Measurements from ENCODE around the gene DEFB132.

DEFB132 gene

GRCh38 chr20:266596-267562 lies 9.4 kb downstream of the DEFB132 start:
- peak; percentile 84 to 89 (median 86) for DNase-seq

DNA sequence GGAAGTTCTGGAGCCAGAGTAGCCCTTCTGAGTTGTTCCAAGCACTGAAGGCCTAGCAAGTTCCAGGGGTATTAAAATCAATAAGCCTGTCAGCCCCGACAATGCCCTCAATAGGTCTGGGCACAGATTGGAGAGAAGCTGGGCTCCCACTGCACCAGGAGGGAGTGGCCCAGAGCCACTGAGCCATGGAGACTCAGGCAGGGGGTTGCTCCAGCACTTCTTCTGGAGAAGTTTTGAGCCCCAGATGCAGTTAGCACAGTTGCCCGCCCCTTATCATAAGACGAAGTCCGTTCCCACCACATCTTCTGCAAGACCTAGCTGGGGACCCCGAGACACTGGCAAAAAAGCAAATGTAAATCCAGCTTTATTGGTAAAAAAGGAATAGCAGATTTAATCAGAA lies 13.0 kb downstream of the DEFB132 start:
- DNase-seq = no peak

DNA sequence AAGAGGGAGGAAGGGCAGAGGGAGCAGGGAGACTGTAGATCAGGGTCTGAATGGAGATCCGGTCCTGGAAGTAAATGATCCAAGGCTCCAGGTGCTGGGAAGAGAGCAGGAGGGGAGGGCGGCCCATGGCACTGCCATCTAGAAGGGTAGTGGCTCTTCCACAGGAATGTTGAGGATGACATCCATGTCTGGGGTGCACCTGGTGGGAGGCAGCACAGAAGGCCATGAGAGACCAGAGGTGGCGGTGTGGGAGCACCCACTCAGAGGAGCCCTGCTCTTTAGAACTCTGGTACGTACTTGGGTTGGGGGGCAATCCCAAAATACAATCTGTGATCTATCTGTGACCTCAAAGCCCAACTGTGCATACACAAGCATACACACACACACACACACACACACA lies 13.5 kb downstream of the DEFB132 start:
- DNase-seq = no peak

GRCh38 chr20:271528-271927 lies 14.0 kb downstream of the DEFB132 start:
- no peak for DNase-seq

DNA sequence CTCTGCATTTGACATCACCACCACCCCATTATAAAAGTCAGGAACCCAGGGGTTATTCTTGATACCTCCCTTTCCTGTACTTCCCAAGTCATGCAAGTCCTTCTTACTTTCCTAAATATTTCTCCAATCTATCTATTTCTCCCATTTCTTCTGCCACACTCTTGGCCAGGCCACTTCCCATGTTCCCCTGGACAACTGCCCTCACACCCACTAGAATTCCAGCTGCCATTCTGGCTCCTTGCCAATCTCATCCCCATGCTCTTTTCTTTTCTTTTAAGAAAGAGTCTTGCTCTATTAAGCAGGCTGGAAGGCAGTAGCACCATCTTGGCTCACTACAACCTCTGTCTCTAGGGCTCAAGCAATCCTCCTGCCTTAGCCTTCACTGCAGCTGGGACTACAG lies 15.2 kb downstream of the DEFB132 start:
- no peak for DNase-seq

DNA sequence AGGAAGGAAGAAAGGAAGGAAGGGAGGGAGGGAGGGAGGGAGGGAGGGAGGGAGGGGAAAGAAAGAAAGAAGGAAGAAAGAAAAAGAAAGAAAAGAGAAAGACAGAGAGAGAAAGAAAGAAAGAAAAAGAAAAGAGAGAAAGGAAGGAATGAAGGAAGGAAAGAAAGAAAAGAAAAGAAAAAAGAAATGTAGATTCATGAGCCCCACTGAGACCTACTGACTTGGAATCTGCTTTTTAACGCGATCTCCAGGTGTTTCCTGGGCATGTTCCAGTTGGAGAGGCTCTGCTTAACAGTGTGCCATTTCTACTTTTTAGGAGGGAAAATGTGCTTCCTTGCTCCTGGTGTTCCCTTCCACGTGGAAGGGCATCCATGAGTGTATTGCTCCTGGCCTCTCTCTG lies 16.4 kb downstream of the DEFB132 start:
- DNase-seq = no peak

GRCh38 chr20:275791-276190 lies 18.3 kb downstream of the DEFB132 start:
- DNase-seq = no peak

DNA sequence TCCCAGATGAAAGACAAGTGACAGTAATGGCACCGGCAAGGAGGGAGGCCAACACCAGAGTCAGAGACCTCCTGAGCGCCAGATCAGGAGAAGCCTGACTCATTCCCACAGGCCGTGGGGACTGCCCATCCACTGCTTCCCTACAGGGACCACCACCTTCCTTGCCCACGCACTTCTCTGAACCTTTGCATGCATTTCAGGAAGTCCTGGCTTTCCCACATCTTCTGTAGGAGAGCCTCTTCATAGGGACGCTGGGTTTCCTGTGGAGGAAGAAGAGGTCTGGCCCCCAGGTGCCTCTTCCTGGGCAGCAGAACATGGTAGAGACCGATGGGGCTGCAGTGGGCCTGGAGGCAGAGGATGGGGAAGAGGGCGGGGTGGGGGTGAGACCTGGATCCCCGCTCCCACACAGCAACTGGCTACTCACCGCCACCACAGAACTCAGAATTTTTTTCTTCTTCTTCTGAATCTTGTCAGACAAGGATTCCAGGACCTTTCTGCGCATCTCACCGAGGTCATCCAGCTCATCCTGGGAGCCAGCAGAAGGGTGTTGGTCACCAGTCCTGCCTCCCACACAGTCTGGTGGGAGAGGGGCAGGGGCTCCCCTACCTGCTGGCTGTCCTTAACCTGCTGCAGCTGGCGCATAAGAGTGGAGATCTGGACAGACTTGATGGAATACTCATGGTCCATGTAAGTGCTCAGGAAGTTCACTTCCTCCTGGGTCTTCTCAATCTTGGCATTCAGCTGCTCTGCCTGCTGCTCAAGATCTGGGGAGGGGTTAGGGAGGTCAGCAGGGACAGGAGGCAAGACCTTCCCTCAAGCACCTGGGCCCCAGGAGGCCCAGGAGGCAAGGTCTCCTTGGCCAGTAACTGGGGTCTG lies 19.3 kb downstream of the DEFB132 start:
- no peak for DNase-seq

- DNase-seq = no peak
Measured at GRCh38 chr20:277496-277781, 19.9 kb downstream of the DEFB132 start.

DNA sequence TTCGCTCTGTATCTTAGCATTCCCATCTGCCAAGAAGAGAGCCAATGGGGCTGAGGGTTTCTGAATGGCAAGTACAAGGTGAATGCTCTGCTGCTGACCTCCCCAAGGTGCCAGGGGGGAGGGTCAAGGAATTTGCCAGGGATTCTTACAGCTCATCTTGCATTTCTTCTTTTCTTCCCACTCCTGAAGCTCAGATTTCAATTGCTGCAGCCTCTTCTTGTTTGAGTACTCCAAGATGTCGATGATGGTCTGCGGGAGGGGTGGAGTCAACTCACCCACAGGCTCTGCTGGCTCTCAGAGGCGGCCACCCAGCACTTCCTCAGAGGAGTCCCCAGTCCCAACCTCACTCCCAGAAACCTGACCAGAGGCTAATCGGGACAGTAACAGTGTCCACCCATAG lies 20.7 kb downstream of the DEFB132 start:
- no peak for DNase-seq

- no peak for DNase-seq
Measured at GRCh38 chr20:278607-279571, 21.4 kb downstream of the DEFB132 start.

DNA sequence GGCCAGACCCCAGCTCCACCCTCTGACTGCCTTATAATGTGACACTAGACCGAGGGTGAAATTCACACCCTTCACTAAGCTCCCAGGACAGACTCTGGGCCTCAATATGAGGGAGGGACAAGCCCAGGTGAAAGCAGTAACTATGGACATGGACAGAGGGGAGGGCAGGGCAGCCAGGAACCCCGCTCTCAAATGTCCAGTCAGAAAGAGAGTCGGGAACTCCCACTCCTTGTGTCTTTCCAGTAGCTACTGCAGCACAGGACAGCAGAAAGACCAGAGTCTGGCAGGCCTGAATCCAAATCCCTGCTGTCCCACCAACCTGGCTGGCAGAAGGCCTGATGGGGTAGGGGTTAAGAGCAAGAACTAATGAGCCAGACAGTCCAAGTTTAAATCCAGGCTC lies 26.6 kb downstream of the DEFB132 start:
- DNase-seq = no peak

DNA sequence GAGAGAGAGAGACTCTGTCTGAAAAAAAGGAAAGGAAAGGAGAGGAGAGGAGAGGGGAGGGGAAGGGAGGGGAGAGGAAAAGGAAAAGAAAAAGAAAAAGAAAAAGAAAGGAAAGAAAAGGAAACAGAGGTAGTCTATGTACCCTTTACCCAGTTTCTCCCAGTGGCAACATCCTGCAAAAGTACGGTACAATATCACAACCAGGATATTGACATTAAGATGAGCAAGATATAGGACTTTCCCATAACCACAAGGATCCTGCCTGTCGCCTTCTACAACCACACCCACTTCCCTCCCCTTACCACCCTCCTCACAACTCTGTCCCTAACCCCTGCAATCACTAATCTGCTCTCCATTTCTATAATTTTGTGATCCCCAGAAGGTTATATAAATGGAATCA lies 29.0 kb downstream of the DEFB132 start:
- DNase-seq = no peak

- no peak for DNase-seq
Measured at GRCh38 chr20:288956-289692, 31.6 kb downstream of the DEFB132 start.

DNA sequence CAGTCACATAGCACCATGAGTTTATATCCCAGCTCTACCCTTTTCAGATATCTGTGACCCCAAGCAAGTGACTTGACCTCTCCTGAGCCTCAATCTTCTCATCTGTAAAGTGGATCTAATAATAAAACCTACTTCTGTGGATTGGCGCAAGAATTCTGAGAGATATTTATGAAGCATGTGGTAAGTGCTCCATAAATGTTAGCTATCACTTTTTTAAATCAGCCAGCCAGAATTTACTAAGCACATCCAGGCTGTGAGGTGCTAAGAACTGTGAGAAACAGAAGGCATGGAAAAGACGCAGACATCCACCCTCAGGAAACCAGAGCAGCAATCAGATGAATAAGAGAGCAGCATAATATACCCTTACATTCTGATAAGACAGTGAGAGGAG lies 32.2 kb downstream of the DEFB132 start:
- DNase-seq = no peak

GRCh38 chr20:290084-290831 lies 32.7 kb downstream of the DEFB132 start, which contains the start of gene C20orf96:
Gene C20orf96, minus strand, starts transcription at chr20:290750. Its CDS starts 140 bp downstream, at chr20:290610.
- peak; percentile 32 to 73 (median 54) for DNase-seq

DNA sequence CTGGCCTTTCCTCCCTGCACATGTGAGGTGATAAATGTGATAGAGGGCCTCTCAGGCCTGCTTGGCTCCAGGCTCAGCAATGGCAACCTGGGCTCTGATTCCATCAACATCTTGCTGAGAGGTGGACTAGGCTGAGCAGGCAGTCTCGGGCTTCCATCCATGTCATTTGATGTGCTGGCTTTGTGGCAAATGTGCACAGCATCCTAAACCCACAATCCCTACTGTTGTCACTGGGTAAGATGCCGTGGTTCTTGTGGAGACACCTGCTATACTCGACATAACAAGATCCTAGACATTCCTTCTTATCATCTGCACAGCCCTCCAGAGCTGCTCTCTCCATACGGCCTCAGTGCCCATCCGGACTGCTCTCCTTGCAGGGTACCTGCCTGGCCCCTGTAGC lies 37.1 kb downstream of the DEFB132 start:
- DNase-seq = no peak

DNA sequence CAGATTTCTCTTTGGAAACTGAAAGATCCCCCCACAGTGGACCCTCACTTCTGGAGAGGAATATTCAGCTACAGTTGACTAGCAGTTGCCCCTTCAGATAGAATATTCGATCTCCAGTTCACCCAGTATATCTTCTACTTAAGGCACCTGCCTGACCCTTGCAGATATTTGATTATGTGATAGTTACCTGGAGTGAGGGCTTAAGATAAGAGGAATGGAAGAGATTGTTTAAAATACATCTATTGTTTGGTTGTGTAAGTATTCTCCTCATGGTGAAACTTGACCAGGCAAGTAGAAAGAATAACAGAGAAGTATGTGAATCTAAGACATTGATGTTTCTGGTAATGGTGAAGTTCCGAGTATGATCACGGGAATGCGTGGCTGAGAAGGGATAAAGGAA lies 38.3 kb downstream of the DEFB132 start:
- no peak for DNase-seq

GRCh38 chr20:297098-297924 lies 39.8 kb downstream of the DEFB132 start, which contains the start of gene ZCCHC3:
Gene ZCCHC3, plus strand, starts transcription at chr20:297570. Its CDS starts 17 bp downstream, at chr20:297587.
- peak; percentile 54 to 81 (median 68) for DNase-seq

Data from activated naive CD4-positive, alpha-beta T cell (primary cell).